ENCODE data around the gene SPATA16. TPM values are rescaled to one million over a fixed set of nuclear protein-coding genes. Genes with fewer than 3 reads are reported as not detected.

Gene SPATA16
- total RNA-seq, 1 experiment from 2014 or later = 0.44 TPM

- CTCF ChIA-PET = no interaction called here
- peaks cover 2% of the 10 kb centered on the region; the same call in 1 of the 2 replicates for H3K36me3 Mint-ChIP-seq
- no peaks in the 10 kb centered on the region for H3K27me3 Mint-ChIP-seq (ENCODE audit: low read depth)
- POLR2A ChIA-PET = no interaction called here
- TF ChIP-seq HMGXB4 (CRISPR knock-in tag; IDR thresholded peaks at IDR 0.05) = no peak
- no peak for TF ChIP-seq OVOL2 (CRISPR knock-in tag; IDR thresholded peaks at IDR 0.05; ENCODE audit: borderline replicate concordance)
- no peak for TF ChIP-seq FOXP1 (CRISPR knock-in tag; IDR thresholded peaks at IDR 0.05; ENCODE audit: borderline replicate concordance)
- no peak for TF ChIP-seq ZNF121 (CRISPR knock-in tag; IDR thresholded peaks at IDR 0.05)
- TF ChIP-seq ZNF423 (CRISPR knock-in tag; IDR thresholded peaks at IDR 0.05) = no peak
- TF ChIP-seq TEAD4 (CRISPR knock-in tag; IDR thresholded peaks at IDR 0.05) = no peak
- no peak for TF ChIP-seq FOXJ3 (CRISPR knock-in tag; IDR thresholded peaks at IDR 0.05; ENCODE audit: borderline replicate concordance)
- no peak for TF ChIP-seq ZBTB43 (CRISPR knock-in tag; IDR thresholded peaks at IDR 0.05)
- peaks cover 60% of the 10 kb centered on the region for H3K4me1 Mint-ChIP-seq
- H3K4me3 Mint-ChIP-seq = 0 out of 2 replicates have a peak overlapping the region, but pooled peaks have one; percentile 7
- peak; percentile 47 for ATAC-seq
- peak overlapping the region; percentile 87 for H3K27ac Mint-ChIP-seq
- peaks cover 4% of the 10 kb centered on the region; the same call in 1 of the 2 replicates for H3K9me3 Mint-ChIP-seq
- DNase-seq (ENCODE audit: low spot score) = no peak
These were observed 121.7 kb downstream of the SPATA16 start for GRCh38 chr3:173019378-173019777.

GRCh38 chr3:173018758-173019157 is 122.3 kb downstream of the SPATA16 start:
- Mint-ChIP-seq H3K36me3 (peaks cover 2% of the 10 kb centered on the region; the same call in 1 of the 2 replicates), H3K4me1 (peaks cover 60% of the 10 kb centered on the region), H3K4me3 (no peak overlapping the region), H3K27me3 (ENCODE audit: low read depth) (no peaks in the 10 kb centered on the region), H3K9me3 (peaks cover 8% of the 10 kb centered on the region; the same call in 1 of the 2 replicates), H3K27ac (peak overlapping the region; percentile 87)
- no peak for ATAC-seq
- no peak for DNase-seq (ENCODE audit: low spot score)
- ChIA-PET POLR2A (no interaction called here), CTCF (no interaction called here)
- TF ChIP-seq SOX15 (CRISPR knock-in tag; IDR thresholded peaks at IDR 0.05) (no peak), E2F5 (CRISPR knock-in tag; IDR thresholded peaks at IDR 0.05) (no peak), ZNF263 (CRISPR knock-in tag; IDR thresholded peaks at IDR 0.05; ENCODE audit: low read depth) (no peak), ZNF232 (CRISPR knock-in tag; IDR thresholded peaks at IDR 0.05) (no peak), ARID4B (CRISPR knock-in tag; IDR thresholded peaks at IDR 0.05; ENCODE audit: borderline replicate concordance) (no peak), STAT6 (CRISPR knock-in tag; conservative IDR thresholded peaks at IDR 0.05; ENCODE audit: low read depth) (no peak), ZNF423 (CRISPR knock-in tag; IDR thresholded peaks at IDR 0.05) (no peak), MAX (CRISPR knock-in tag; IDR thresholded peaks at IDR 0.05) (no peak), MLX (CRISPR knock-in tag; IDR thresholded peaks at IDR 0.05) (no peak), ZSCAN18 (CRISPR knock-in tag; IDR thresholded peaks at IDR 0.05) (no peak), ERG (CRISPR knock-in tag; IDR thresholded peaks at IDR 0.05) (no peak)
